Skin of body (tissue), 2 donors: ENCODE measurements around the gene TIMM23B. TPM values are rescaled to one million over a fixed set of nuclear protein-coding genes. Genes with fewer than 3 reads are reported as not detected.
A peak's percentile ranks its signal among the peaks of the same experiment; 100 is the strongest.
"Not testable (repeated sequence)": the region's sequence is repeated elsewhere in the genome, so short reads cannot be mapped to it uniquely, and the experiment has no call there.

Experiments
- DNase-seq: peaks from one replicate; lab custom pipeline; 2025; lab: John Stamatoyannopoulos, UW
- total RNA-seq: library from RNA; depleted of rRNA; stranded (reverse); fragments of >200 nt; gene quantifications from one replicate; pipeline ENCODE4 v1.2.3, GENCODE V29; 2014

TIMM23B gene, protein sequence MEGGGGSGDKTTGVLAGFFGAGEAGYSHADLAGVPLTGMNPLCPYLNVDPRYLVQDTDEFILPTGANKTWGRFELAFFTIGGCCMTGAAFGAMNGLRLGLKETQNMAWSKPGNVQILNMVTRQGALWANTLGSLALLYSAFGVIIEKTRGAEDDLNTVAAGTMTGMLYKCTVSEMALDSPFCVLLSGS
- total RNA-seq = 19.6 TPM

DNA sequence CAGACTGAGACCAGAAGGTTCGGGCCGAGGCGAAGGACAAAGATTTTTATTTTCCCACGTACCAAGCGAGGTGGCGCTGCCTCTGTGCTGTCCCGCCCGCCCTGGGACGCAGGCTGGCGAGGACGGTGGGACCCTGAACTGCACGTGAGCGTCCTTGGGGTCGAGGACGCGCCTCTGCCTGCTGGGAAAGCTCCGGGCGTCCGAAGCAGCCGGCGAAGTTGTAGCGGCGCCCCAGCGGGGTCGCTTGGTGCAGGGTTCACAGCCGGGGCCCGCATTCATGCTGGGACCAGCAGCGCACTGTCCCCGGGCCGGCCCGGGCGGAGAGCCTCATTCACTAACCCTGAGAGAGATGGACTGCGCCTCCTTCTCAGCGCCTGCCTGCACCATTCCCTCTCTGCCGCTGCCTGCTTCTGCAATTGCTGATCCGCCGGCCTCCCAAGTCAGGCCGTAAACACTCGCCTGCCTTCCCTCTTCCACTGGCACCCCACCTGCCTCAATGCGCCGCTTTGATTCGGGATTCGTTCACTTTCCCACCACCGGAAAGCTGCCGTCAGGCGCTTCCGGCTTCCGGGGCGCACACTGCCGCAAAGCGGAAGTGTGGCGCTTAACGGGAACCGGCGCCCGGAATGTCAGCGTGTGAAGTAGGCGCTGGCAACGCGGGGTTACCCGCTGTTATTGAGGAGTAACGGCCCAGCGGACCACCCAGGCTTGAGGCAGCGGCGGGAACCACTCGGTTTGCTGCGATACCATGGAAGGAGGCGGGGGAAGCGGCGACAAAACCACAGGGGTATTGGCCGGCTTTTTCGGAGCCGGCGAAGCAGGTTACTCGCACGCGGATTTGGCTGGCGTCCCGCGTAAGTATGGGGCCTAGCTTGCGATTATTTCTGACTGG, at the start of gene TIMM23B, which contains the start of gene PARG:
TIMM23B (plus strand) TSS at position 607 of the 892 bp plus-strand sequence; CDS start at position 749, 142 bp downstream.
PARG (minus strand) TSS at position 581 of the 892 bp plus-strand sequence; CDS start at position 279, 302 bp downstream.
- DNase-seq = peak; percentile 50

DNA sequence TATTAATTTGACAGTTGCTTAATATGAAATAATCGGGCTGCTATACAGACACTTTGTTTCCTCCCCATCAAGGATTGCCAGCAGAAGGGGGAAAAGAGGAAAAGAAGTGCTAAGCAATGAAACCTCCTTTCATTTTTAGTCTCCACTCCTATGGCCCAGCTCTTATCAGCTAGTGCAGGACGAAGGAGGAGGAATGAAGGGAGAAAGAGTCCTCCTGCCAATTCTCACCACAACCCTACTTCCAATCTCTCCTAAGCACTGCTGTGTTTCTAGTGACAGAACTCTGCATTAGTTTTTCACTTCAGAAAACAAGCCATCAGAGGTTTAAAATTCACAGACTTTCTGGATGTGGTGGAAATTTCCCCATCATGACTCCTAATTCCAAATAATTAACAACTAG, 41.9 kb upstream of the TIMM23B start:
- DNase-seq = not testable (repeated sequence)

DNA sequence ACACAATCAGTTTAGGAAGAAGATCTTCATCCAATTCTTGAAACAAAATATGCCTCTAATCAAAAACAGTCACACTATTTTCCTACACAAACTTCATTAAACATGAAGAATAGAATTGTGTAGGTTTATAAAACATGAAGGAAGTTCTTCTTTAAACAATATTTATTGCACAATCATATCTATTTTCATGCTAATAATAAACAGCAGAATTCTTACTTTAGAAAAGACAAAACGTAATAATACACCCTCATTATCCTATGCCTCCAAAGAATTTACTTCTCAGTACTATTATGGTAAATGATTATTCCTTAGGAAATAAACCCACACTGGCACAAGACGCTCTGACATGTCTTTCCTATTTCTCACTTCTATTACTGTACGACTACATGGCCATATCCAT, 41.4 kb upstream of the TIMM23B start:
- DNase-seq = not testable (repeated sequence)

DNA sequence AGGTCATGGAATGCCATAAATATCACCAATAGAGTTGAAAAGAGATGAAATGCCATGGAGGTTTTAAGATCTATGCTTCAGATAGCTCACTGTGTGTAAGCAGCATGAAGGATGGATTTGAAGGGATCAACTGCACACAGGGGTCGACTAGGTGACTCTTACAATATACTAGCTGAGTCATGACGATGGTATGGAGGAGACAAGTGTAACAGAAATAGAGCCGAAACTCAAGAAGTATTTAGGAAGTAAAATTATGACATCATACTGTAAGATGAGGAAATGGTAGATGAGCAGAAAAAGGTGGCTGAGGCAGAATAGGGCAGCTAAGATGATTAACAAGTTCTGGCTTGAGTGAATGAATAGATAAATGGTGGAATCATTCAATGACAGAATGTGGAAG, 38.0 kb upstream of the TIMM23B start:
- not testable (repeated sequence) for DNase-seq

DNA sequence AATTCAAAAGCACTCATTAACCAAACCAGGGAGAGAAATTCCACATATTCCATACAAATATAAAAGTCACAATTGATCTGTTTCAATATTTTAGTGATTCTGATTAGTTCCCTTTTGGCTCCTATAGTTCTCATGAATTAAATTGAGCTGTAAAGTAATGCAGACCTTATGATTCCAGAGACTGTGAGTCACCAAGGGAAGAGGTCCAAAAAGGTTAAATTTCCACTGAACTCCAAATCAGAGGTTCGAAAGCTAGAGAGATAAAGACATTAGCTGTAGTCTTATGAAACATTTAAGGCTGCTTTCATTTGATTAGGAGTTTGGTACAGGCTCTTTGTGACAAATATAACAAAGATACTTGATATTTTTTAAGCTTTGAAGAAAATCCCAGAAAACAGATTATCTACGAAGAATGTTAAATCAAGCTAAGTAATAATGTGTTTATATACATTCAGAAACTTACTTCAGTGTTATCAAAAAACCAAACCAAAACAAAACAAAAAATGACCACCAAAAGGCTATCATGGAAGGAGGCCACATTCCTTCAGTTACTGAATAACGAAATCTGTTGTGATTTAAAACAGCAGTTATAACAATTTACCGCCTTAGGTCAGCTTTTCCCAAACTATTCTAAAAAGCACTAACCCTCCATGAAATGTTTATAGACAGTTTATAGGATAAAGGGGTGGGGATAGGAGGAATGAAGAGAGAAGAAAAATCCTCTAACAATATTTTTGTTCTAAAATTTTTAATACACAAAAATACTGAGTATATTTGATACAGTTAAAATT, 33.4 kb upstream of the TIMM23B start:
- not testable (repeated sequence) for DNase-seq

DNA sequence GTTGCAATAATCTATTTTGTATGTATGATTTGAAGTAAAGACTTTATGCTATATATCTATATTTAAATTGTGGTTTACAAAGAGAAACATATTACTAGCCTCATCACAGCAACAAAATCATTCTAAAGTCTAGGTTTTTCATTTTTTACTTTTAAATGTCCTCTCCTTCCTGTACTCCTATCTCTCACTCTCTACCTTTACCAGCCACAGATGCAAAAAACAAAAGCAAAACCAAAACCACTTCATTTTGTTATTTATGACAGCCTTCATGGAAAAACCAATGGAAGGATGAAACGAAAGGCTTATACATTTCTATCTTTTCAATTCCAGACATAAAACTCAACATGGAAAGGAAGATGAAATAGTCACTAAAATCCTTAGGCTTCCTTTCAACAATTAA, 31.6 kb upstream of the TIMM23B start:
- DNase-seq = not testable (repeated sequence)

DNA sequence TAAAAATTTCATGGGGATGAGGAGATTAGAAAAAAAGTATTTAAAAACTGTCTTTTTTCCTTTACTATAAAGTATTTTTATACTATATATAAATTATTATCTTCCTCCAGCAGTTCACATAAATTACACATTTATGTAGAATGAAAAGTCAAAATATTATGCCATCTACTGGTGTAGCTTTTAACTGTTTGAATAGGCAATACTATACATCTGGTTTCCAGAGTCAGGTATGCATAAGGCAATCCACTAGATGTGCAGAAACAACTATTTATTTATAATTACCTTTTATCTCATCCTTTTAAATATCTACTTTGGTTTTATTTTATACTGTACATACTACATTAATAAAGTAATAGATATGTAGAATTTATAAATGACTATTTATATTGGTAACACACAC, 25.4 kb upstream of the TIMM23B start:
- not testable (repeated sequence) for DNase-seq

DNA sequence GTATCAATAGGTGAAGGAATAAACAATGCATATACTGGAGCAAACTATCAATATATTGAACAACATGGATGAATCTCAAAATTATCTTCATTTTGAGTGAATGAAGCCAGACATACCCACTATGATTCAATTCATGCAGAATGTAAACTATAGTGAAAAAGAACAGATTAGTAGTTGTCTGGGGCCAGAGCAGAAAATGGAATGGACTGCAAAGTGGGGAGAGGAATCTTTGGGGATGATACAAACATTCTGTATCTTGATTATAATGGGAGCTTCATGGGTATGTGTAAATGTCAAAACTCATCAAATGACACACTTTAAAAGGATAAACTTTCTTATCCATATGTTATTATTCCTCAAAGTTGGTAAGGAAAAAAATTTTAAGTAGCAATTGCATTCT, 23.9 kb upstream of the TIMM23B start:
- DNase-seq = not testable (repeated sequence)

DNA sequence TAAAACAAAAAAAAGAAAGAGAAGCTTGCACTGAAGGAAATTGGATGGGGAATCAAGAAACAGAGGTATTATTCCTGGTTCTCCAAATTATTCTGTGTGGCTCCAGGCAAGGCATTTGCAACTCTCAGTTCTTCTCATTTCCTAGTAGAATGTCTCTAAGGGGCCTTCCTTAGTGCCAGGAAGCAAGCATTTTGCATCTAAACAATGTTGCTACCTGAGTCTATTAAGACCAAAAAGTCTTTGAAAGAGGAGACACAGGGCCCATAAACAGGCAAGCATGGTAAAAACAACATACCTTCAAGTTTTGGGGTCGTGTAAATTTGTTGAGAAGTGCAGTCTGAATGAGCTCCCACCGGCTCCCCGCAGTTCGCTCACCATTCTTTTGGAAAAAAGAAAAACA, 19.8 kb upstream of the TIMM23B start:
- DNase-seq = not testable (repeated sequence)

DNA sequence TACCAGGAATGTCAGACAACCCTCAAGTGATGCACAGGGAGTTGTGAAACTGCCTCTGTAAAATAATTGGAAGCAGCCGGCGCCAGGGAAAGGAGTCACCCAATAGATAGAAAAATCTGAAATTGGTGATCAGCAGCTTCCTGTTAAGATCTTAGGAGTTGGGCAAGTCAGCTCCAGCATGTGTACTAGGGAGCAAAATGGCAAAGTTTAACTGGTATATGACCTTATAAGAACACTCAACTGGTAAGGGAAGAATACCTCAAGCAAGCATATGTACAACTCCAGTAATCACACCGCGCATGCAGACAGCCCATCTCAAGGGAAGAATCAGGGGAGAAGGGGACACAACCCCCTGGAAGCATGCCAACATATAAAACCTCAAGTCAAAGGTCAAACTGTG, 18.3 kb upstream of the TIMM23B start:
- not testable (repeated sequence) for DNase-seq

DNA sequence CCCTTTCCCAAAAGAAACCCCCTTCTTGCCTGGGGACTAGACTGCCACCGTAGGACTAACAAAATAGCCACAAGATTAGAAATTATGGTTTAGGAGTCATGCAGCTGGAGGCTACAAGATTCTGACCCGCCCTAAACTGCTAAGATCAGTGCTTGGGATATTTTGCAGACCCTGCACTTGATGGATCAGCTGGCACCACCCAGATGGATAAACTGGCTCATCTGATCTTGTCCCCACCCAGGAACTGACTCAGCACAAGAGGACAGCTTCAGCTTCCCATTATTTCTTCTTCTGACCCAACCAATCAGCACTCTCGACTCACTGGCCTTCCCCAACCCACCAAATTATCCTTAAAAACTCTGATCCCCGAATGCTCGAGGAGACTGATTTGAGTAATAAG, 10.6 kb upstream of the TIMM23B start:
- DNase-seq = not testable (repeated sequence)

DNA sequence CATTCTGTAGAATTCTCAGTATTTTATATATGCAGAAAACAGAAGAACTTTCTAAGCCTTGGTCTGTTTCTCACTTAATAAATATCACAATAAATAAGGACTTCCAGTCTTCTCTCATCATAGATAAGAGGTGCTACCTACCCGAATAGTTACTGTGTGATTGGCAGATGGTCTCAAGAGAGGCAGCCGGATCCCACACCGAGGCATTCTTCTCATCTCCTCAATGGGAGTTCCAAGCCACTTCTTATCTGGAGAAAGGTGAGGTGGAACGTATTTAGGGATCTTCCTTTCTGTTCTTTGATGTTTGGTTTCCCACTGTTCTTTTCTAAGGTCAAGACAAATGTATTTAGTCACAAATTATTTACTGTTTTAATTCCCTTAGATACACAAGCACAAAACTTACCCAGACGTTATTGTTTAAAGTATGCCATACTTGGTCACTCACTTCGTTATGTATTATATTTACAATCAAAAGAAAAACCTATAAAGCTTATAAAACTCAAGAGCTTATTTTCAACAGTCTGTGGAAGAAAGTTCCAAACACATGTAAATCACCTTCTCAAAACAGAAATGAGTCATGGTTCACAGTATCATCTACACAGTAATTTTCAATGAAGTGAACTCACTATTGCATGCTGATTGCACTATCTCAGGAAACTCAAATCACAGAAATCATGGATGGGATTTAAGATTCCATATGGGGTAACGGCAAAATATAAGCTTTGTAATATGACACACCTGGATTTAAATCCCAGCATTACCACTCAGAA, 9.7 kb upstream of the TIMM23B start:
- DNase-seq = not testable (repeated sequence)

DNA sequence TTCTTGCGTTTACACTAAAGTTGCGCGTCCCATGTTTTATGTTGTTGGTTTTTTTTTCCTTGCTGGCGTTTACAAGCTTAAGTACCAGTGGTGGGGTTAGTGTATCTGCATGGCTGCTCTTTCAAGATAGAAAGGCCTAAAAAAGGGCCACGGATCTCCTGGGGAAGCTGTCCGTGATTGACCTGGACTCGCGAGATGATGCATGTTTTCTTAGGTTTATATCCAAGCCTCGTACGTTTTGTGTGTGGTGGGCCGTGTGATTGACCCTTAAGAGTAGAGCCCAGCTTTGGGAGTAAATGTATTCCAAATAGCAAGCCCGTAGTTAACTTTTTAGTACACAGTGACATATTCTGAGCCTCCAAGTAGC, 469 bp downstream of the TIMM23B start:
- not testable (repeated sequence) for DNase-seq

DNA sequence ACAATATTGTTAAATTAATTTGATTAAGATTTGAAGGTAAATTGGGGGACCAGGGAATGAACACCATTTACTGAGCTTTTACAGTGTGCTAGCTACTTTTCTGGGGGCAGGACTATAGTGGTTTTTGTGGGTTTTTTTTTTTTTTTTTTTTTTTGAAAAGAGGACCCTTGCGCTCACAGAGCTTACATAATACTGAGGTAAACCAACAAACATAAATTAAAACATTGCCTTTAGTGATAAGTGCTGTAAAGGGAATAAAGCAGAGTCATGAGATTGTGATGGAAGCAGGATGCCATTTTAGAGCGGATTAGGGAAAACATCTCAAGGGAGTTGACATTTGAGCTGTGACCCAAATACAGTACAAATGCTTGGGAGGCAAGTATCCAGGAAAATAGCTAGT, 1.8 kb downstream of the TIMM23B start:
- DNase-seq = not testable (repeated sequence)

DNA sequence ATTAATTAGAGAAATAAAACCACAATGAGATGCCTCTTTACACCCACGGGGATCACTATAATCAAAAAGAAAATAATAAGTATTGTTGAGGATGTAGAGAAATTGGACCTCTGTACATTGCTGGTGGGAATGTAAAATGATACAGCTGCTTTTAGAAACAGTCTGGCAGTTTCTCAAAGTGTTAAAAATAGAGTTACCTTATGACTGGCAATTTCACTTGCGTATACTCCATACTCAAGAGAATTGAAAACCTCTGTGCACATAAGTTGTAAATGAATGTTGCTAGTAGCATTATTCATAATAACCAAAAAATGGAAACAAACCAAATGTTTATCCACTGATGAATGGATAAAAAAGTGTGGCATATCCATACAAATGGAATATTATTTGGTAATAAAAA, 6.3 kb downstream of the TIMM23B start:
- DNase-seq = not testable (repeated sequence)

DNA sequence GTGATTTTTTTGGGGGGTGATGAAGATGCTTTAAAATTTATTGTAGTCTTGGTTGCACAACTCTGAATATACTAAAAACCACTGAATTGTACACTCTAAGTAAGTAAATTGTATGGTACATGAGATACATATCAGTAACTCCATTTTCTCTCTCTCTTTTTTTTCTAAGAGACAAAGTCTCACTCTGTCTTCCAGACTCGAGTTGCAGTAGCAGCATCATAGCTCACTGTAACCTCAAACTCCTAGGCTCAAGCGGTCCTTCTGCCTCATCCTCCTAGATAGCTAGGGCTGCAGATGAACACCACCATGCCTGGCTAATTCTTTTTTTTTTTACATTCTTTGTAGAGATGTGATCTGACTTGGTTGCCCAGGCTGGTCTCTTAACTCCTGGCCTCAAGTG, 6.9 kb downstream of the TIMM23B start:
- not testable (repeated sequence) for DNase-seq

DNA sequence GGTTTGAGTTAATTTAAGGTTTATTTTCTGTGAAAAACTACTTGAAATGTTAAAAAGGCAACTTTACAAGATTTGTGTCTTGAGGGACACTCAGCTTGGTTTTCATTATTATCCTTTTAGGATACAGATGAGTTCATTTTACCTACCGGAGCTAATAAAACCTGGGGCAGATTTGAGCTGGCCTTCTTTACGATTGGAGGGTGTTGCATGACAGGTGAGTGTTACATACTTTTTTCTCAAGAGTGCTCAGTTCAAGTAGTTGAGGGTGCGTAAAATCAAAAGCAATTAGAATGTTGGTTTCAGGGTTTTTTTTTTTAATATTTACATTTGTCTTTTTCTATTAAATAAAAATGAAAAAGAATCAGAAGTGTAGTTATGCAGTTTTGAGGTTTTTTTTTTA, 10.2 kb downstream of the TIMM23B start:
- DNase-seq = not testable (repeated sequence)

DNA sequence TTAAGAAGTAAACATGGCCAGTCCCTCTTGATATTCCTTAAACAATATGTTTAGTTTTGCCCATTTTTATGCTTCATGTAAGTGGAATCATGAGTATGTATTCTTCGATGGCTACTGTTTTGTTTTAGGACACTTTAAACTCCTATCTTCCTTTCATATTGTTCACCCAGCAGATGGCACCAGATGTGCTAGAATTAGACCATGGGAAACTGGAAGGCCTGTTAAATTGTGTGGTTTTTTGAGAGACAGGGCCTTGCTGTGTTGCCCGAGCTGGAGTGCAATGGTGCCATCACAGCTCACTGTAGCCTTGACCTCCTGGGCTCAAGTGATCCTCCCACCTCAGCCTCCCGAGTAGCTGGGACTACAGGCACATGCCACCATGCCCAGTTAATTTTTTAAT, 11.3 kb downstream of the TIMM23B start:
- not testable (repeated sequence) for DNase-seq

DNA sequence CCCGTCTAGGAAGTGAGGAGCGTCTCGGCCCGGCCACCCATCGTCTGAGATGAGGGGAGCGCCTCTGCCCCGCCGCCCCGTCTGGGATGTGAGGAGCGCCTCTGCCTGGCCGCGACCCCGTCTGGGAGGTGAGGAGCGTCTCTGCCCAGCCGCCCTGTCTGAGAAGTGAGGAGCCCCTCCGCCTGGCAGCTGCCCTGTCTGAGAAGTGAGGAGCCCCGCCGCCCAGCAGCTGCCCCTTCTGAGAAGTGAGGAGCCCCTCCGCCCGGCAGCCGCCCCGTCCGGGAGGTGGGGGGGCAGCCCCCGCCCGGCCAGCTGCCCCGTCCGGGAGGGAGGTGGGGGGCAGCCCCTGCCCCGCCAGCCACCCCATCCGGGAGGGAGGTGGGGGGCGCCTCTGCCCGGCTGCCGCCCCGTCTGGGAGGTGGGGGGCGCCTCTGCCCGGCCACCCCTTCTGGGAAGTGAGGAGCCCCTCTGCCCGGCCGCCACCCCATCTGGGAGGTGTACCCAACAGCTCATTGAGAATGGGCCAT, 28.5 kb downstream of the TIMM23B start:
- not testable (repeated sequence) for DNase-seq

DNA sequence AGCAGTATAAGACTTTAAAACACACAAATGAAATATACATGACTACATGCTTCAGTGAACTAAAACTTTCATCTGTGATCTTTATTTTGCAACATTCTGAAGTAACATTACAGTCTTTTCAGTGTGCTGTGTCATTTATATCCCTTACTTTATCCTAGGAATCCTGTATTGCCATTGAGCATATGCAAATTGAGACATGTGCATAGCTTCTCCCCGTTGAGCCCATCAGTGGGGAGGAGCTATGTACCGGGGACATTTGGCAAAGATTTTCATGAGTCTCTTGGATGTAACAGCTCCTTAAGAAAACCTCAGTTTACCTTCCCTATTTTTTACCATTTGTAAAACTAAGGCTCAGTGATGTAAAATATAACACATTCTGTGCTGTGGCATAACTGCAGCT, 29.6 kb downstream of the TIMM23B start:
- not testable (repeated sequence) for DNase-seq

DNA sequence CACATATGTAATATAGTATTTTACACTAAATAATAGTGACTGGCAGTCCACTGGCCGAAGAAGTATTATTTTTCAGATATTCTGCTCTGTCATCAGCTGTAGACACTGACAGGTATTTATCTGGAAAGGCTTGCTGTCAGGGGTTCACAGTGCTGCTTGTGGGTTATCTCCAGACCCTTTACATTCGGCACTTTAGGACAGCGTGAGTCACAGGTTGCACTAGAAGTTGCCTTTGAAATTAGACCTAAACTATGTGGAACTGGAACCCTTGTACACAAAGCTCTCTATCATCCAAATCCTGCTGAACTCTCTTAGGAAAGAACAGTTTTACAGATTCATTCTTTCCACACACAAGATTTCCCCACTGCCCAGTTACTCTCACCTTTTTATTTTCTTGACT, 30.2 kb downstream of the TIMM23B start:
- not testable (repeated sequence) for DNase-seq
